Astrocyte (in vitro differentiated cells and primary cell): ENCODE results near the gene MRPL57.

Source experiments
- CTCF ChIP-seq: IDR thresholded peaks from 2 replicates; pipeline ENCODE4 v1.5.1; 2011; ENCODE audit warnings: low read depth, mild to moderate bottlenecking, inconsistent platforms, low read length, moderate library complexity; ENCODE audit not compliant: insufficient read depth
- EZH2 ChIP-seq: IDR thresholded peaks from 2 replicates; pipeline ENCODE4 v1.6.1; 2012; ENCODE audit warnings: mild to moderate bottlenecking, low read length, inconsistent platforms; ENCODE audit not compliant: insufficient read depth

DNA sequence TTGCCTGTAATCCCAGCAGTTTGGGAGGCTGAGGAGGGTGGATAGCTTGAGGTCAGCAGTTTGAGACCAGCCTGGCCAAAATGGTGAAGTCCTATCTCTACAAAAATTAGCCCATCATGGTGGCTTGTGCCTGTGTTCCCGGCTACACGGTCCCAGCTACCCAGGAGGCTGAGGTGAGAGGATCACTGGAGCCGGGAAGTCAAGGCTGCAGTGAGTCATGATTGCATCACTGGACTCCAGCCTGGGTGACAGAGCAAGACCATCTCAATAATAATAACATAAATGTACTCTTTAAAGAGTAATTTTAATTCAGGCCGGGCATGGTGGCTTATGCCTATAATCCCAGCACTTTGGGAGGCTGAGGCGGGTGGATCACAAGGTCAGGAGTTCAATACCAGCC lies 38.8 kb upstream of the MRPL57 start:
- TF ChIP-seq CTCF: no peak
- no peak for TF ChIP-seq EZH2
